ENCODE data around the gene LGSN. TPM values are rescaled to one million over a fixed set of nuclear protein-coding genes. Genes with fewer than 3 reads are reported as not detected.
"Not testable (repeated sequence)": the region's sequence is repeated elsewhere in the genome, so short reads cannot be mapped to it uniquely, and the experiment has no call there.

The LGSN gene, protein sequence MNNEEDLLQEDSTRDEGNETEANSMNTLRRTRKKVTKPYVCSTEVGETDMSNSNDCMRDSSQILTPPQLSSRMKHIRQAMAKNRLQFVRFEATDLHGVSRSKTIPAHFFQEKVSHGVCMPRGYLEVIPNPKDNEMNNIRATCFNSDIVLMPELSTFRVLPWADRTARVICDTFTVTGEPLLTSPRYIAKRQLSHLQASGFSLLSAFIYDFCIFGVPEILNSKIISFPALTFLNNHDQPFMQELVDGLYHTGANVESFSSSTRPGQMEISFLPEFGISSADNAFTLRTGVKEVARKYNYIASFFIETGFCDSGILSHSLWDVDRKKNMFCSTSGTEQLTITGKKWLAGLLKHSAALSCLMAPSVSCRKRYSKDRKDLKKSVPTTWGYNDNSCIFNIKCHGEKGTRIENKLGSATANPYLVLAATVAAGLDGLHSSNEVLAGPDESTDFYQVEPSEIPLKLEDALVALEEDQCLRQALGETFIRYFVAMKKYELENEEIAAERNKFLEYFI
- total RNA-seq = 0.19 TPM
- 0.26 TPM for polyA plus RNA-seq (ENCODE audit: insufficient read depth, low read depth, low replicate concordance)
- long read RNA-seq, donor 1 = 0 reads
- long read RNA-seq, donor 2 = 0 reads
- long read RNA-seq, donor 3 = 0 reads
- long read RNA-seq, donor 4 = 0 reads
- long read RNA-seq, donor 5 = 0 reads
- long read RNA-seq, donor 6 = 0 reads
- long read RNA-seq, donor 7 = 0 reads
- long read RNA-seq, donor 8 = 0 reads
- long read RNA-seq, donor 9 = 0 reads
- long read RNA-seq, donor 10 = 0 reads

DNA sequence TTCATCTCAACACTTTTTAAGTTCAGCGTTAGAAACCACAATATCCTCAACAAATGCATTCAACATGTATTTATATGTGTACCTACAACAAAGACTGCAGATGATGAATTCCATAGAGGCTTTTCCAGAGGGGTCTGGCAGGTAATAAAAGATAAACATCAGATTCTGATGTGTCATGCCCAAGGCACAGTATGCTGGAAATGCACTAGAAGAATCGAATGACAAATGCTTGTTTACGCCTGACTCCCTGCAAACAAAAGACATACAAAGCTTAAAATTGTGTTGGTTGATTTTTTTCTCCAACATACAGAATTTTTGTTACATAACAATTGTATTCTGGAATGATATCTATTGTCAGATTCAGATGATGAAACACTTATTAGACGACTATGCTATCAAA lies at the start of gene LGSN:
TSS of gene LGSN (minus strand) at position 45 of the 400 bp plus-strand sequence. CDS start at position 5, 40 bp downstream.
- no peak within 1 kb of the TSS for H3K9ac ChIP-seq (ENCODE audit: low read length in 3 of 3)
- no peaks in the 10 kb centered on the region for H3K27me3 ChIP-seq (ENCODE audit: control insufficient read depth, insufficient read depth, low read length)
- H3K9me3 ChIP-seq (ENCODE audit: control insufficient read depth in 2 of 3, insufficient read depth in 1 of 3, low read length in 3 of 3) = no peaks in the 10 kb centered on the region
- H3K36me3 ChIP-seq (ENCODE audit: control insufficient read depth in 2 of 3, insufficient read depth in 3 of 3, low read length in 3 of 3) = no peaks in the 10 kb centered on the region
- no peaks in the 10 kb centered on the region for H3K4me1 ChIP-seq (ENCODE audit: control insufficient read depth in 2 of 3, insufficient read depth in 2 of 3, low read depth in 1 of 3, low read length in 3 of 3)
- DNase-seq (no peak), FAIRE-seq (no peak)
- TF ChIP-seq, protein P1, sequence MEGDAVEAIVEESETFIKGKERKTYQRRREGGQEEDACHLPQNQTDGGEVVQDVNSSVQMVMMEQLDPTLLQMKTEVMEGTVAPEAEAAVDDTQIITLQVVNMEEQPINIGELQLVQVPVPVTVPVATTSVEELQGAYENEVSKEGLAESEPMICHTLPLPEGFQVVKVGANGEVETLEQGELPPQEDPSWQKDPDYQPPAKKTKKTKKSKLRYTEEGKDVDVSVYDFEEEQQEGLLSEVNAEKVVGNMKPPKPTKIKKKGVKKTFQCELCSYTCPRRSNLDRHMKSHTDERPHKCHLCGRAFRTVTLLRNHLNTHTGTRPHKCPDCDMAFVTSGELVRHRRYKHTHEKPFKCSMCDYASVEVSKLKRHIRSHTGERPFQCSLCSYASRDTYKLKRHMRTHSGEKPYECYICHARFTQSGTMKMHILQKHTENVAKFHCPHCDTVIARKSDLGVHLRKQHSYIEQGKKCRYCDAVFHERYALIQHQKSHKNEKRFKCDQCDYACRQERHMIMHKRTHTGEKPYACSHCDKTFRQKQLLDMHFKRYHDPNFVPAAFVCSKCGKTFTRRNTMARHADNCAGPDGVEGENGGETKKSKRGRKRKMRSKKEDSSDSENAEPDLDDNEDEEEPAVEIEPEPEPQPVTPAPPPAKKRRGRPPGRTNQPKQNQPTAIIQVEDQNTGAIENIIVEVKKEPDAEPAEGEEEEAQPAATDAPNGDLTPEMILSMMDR (IDR thresholded peaks at IDR 0.05; ENCODE audit: borderline replicate concordance, extremely low read depth, insufficient read depth) = no peak
- H3K4me3 ChIP-seq (ENCODE audit: low read length in 3 of 3) = no peak within 1 kb of the TSS
- intact Hi-C loops (cut with DNase I) = no loop called here
- H3K27ac ChIP-seq (ENCODE audit: low read depth in 2 of 2, low read length in 2 of 2) = no peak within 1 kb of the TSS

DNA sequence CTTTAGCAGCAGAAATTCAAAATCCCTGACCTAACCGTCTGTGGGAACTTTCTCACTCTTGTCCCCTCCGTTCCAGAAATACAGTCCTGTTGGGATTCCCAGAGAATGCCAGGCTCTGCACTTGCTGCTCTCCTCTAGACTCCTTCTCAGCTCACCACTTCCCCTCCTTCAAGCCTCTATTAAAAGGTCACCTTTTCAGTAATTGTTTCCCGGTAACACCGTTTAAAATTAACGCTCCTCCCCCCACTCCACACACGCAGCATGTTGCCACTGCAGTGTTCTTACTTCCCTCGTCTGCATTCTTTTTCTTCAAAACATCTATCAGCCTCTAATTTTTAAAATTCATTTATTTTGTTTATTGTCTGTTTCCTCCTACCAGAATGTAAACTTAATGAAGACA lies 48.6 kb upstream of the LGSN start:
- Histone ChIP-seq H3K9ac (ENCODE audit: low read length in 3 of 3) (no peak overlapping the region), H3K9me3 (ENCODE audit: control insufficient read depth in 2 of 3, insufficient read depth in 1 of 3, low read length in 3 of 3) (no peaks in the 10 kb centered on the region), H3K27me3 (ENCODE audit: control insufficient read depth, insufficient read depth, low read length) (no peaks in the 10 kb centered on the region), H3K27ac (ENCODE audit: low read depth in 2 of 2, low read length in 2 of 2) (no peak overlapping the region), H3K4me1 (ENCODE audit: control insufficient read depth in 2 of 3, insufficient read depth in 2 of 3, low read depth in 1 of 3, low read length in 3 of 3) (no peaks in the 10 kb centered on the region), H3K36me3 (ENCODE audit: control insufficient read depth in 2 of 3, insufficient read depth in 3 of 3, low read length in 3 of 3) (no peaks in the 10 kb centered on the region), H3K4me3 (ENCODE audit: low read length in 3 of 3) (no peak overlapping the region)
- TF ChIP-seq, protein P1 (IDR thresholded peaks at IDR 0.05; ENCODE audit: borderline replicate concordance, extremely low read depth, insufficient read depth) = no peak
- intact Hi-C loops (cut with DNase I) = no loop called here
- DNase-seq = no peak
- no peak for FAIRE-seq

DNA sequence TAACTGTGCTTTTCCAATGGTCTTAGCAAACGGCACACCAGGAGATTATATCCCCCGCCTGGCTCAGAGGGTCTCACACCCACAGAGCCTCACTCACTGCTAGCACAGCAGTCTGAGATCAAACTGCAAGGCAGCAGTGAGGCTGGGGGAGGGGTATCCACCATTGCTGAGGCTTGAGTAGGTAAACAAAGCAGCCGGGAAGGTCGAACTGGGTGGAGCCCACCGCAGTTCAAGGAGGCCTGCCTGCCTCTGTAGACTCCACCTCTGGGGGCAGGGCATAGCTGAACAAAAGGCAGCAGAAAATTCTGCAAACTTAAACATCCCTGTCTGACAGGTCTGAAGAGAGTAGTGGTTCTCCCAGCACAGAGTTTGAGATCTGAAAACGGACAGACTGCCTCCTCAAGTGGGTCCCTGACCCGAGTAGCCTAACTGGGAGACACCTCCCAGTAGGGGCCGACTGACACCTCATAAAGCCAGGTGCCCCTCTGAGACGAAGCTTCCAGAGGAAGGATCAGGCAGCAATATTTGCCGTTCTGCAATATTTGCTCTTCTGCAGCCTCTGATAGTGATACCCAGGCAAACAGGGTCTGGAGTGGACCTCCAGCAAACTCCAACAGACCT lies 42.8 kb upstream of the LGSN start:
- H3K9ac ChIP-seq (ENCODE audit: low read length in 3 of 3); H3K4me3 ChIP-seq (ENCODE audit: low read length in 3 of 3); H3K36me3 ChIP-seq (ENCODE audit: control insufficient read depth in 2 of 3, insufficient read depth in 3 of 3, low read length in 3 of 3); DNase-seq; H3K9me3 ChIP-seq (ENCODE audit: control insufficient read depth in 2 of 3, insufficient read depth in 1 of 3, low read length in 3 of 3); H3K4me1 ChIP-seq (ENCODE audit: control insufficient read depth in 2 of 3, insufficient read depth in 2 of 3, low read depth in 1 of 3, low read length in 3 of 3); H3K27ac ChIP-seq (ENCODE audit: low read depth in 2 of 2, low read length in 2 of 2); H3K27me3 ChIP-seq (ENCODE audit: control insufficient read depth, insufficient read depth, low read length); FAIRE-seq; intact Hi-C loops (cut with DNase I): not testable (repeated sequence)

DNA sequence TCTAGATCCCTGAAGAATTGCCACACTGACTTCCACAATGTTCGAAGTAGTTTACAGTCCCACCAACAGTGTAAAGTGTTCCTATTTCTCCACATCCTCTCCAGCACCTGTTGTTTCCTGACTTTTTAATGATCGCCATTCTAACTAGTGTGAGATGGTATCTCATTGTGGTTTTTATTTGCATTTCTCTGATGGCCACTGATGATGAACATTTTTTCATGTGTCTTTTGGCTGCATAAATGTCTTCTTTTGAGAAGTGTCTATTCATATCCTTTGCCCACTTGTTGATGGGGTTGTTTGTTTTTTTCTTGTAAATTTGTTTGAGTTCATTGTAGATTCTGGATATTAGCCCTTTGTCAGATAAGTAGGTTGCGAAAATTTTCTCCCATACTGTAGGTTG lies 37.6 kb upstream of the LGSN start:
- H3K4me1 ChIP-seq (ENCODE audit: control insufficient read depth in 2 of 3, insufficient read depth in 2 of 3, low read depth in 1 of 3, low read length in 3 of 3); H3K9me3 ChIP-seq (ENCODE audit: control insufficient read depth in 2 of 3, insufficient read depth in 1 of 3, low read length in 3 of 3); FAIRE-seq; H3K36me3 ChIP-seq (ENCODE audit: control insufficient read depth in 2 of 3, insufficient read depth in 3 of 3, low read length in 3 of 3); H3K4me3 ChIP-seq (ENCODE audit: low read length in 3 of 3); H3K9ac ChIP-seq (ENCODE audit: low read length in 3 of 3); H3K27me3 ChIP-seq (ENCODE audit: control insufficient read depth, insufficient read depth, low read length); intact Hi-C loops (cut with DNase I); DNase-seq; H3K27ac ChIP-seq (ENCODE audit: low read depth in 2 of 2, low read length in 2 of 2): not testable (repeated sequence)
